HG03025 (cell line): ENCODE results near the gene LCLAT1.

Experiments used
- ATAC-seq: cut with Tn5 transposase; IDR thresholded peaks from one replicate; pipeline ENCODE4 v1.9.1; 2021; ENCODE audit warnings: mild to moderate bottlenecking, moderate library complexity; ENCODE audit not compliant: unreplicated experiment, low FRiP score

LCLAT1 gene

GRCh38 chr2:30422444-30423040 is 24.5 kb upstream of the LCLAT1 start:
- no peak for ATAC-seq

- ATAC-seq, result no peak
These were observed 22.8 kb upstream of the LCLAT1 start for GRCh38 chr2:30424231-30424630.

DNA sequence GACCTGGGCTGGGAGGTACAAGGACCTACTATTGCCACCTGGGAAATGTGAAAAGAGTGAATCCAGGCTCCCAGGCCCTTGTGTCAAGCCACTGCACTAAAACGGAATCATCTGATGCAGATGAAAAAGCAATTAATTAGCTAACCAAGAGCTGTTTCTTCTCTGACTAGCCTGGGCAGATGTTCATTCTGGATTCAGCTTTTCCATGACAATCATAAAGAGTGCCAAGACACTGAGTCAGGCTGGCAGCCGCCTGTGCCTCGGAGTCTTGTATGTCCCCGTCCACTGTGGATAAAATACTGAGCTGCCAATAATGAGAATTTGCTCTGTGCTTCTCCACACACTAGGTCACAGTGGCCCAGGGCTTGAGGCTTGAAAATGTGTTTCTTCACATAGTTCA is 21.7 kb upstream of the LCLAT1 start:
- no peak for ATAC-seq

GRCh38 chr2:30427606-30428347 is 19.3 kb upstream of the LCLAT1 start:
- no peak for ATAC-seq

DNA sequence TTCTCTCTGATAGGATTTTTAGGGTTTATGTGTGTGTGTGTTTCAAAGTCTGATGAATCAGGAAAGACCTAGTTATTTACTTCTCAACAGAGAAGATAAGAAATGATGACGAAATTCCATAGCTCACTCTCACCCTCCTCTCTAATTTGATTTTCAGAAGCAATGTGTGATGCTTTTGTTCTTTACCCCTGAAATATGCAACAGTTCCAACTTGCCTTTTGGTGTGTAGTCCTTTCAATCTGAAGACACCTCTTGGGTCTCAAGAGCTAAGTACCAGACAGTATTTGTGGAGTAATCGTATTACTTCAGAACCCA is 18.7 kb upstream of the LCLAT1 start:
- no peak for ATAC-seq

DNA sequence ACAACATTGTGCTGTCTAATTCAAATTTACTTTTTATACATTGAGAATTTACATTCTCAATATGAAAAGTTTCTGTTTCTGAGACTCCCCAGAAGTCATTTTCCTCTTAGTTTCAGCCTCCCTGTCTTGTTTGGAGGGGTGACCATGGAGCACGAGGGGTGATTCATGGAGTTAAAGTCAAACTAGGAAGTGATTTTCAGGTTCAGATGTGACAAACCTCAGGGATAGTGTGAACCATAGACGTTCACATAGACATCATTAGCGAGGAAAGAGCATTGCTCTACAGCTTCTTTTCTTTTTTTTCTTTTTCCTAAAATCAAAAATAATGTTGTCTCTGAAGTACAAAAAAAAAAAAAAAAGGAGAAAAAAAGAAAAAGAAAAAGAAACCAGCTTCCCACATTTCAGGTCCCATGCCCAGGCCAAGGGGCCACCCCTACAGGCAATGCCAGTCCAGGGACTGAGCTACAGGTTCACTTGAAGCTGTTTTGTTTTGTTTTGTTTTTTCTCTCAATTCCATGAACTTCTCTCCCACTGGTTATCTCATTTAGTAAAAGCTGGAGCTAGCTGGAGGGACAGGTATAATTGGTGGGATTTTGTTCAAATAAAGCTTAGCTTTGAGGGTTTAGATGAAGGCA is 18.1 kb upstream of the LCLAT1 start:
- ATAC-seq, result no peak

DNA sequence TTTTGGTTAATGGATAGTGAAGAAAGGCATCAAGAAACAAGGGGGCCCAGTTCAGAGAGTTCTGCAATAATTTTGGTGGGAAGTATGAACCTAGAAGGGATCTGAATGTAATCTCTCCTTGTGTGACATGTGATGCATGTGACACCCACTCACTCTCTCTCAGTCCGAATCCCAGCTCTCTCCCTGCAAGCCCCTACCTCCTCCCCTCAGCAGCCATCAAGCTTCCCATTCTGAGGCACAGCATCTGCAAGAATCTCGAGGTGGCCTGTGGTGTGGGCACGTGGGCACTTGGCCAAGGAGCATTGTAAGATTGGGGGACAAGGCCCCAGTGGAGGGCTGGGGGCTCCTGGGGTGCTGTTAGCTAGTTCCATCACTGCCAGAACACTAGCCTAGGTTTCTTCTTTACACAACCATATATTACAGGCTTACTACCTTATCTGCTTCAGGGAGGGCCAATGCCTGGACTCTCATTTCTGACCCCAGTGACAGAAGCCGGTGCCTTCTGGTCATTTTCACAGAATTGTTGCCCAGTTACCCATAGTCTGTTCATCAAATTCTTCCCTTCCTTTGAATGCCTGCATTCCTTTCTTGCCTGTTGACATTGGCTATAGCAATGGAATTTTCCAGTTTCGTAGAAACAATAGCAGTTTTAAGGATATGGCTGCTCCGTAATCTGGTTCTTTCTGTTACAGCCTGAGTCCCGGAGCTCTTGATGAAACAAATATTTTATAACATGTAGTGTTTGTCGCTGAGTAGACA is 13.3 kb upstream of the LCLAT1 start:
- no peak for ATAC-seq

DNA sequence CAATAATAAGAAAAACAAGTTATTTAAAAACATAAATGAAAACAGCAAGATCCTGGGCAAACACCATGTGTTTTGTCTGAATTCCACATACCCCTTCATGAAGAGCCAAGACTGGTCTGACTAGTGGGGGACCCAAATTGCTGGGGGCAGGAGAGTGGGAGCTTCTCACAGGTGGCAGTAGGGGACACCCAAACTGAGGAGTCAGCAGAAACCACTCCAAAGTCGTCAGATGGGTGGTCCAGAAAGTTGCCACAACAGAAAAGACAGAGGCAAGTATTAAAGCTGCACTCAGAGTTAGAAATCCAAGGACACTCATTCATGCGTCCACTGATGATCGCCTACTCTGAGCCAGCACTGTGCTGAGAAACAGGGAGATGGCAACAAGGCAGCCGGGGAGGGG is 12.3 kb upstream of the LCLAT1 start:
- ATAC-seq, result no peak

DNA sequence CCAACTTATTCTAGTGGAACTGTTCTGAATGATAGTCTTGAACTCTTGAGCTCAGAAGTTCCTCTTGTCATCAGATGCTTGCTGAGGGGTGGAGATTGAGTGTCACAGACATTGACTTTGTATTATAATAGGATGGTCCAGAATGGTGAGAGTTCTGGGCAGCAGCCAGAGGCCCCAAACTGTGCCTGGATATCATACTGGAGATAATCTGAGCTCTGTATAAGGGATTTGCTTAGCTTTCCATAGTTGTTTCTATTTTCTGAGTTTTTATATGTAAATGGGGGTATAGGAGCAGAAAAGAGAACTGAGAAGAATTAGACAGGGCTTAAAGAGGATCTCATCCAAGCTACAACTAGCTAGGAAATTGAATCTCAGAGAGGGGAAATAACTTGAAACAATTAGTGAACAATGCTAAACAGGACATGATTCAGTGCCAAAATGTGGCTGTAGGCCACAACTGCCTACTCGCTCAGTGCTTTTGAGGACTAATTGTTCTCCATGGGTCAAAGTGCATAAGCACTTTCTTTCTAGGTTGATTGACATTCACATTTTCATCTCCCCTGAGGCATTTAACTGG is 10.1 kb upstream of the LCLAT1 start:
- ATAC-seq, result no peak

- no peak for ATAC-seq
These were observed 9.1 kb upstream of the LCLAT1 start for GRCh38 chr2:30437809-30438548.

GRCh38 chr2:30439296-30439695 is 7.8 kb upstream of the LCLAT1 start:
- no peak for ATAC-seq

GRCh38 chr2:30439879-30440278 is 7.2 kb upstream of the LCLAT1 start:
- no peak for ATAC-seq

GRCh38 chr2:30441023-30441422 is 6.0 kb upstream of the LCLAT1 start:
- no peak for ATAC-seq

- ATAC-seq, result no peak
These were observed 4.0 kb upstream of the LCLAT1 start for GRCh38 chr2:30443081-30443480.

- no peak for ATAC-seq
These were observed 2.8 kb upstream of the LCLAT1 start for GRCh38 chr2:30444273-30444672.

DNA sequence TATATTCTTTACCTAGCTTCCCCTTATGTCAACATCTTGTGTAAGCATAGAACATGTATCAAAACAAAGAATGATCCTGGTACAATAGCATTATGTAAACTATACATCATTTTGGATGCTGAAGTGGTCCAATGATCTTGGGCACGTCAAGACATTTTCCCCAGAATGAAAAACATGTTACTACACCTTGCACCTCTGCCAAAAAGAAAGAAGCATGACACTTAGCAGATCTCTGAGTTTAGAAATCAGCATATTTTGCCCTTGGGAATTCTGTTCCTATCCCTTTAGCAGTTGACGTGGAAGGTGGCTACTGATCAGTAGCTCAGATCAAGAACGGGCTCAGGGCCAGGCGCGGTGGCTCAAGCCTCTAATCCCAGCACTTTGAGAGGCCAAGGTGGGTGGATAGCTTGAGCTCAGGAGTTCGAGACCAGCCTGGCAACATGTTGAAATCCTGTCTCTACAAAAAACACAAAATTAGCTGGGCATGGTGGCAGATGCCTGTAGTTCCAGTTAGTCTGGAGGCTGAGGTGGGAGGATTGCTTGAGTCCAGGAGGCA is 1.7 kb upstream of the LCLAT1 start:
- ATAC-seq, result no peak

- ATAC-seq, result no peak
These were observed 371 bp upstream of the LCLAT1 start for GRCh38 chr2:30446602-30447148.

DNA sequence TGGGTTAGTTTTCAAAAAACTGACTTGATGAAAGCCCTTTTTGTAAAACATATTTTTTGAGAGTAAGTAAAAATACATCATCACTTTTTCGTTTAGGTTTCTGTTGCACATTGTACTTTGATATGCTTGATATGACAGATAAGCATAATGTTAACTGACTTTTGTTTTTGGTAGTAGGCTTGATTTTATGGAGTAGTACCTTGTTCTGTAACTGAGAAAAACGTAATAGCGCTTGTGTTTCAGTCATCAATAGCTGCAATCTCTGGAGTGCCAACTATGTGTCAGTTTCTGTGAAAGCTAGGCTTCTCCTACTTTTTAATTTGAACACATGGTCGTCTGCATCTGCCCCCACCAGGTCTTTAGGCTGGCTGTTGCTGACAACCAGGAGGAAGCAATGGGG is 1.3 kb downstream of the LCLAT1 start:
- ATAC-seq, result no peak

- no peak for ATAC-seq
These were observed 1.8 kb downstream of the LCLAT1 start for GRCh38 chr2:30448866-30449265.

DNA sequence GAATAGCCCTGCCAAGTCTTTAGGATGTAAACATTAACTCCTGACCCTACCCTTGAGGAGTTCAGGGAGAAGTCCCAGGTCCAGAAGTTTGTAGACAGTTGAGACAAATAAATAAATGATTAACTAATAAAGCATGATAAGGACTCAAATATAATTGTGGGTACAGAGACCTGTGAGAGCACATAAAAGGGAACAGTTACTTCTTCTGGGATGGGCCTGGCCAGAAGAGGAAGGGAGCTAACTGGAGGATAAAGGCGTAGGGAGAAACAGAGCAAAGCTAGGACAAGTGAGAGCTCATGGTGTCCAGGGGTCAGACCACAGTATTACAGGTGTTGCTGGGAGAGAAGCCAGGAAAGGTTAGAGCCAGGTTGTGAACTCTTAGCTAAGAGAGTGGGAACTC is 3.0 kb downstream of the LCLAT1 start:
- ATAC-seq, result no peak
